Measurements from ENCODE around the gene NEK6.

- TF ChIP-seq CTCF (conservative IDR thresholded peaks at IDR 0.05) = no peak
- no peak for TF ChIP-seq ZFX (IDR thresholded peaks at IDR 0.05)
These were observed 41.0 kb downstream of the NEK6 start for GRCh38 chr9:124298646-124299235.

All from C4-2B (cell line).